ENCODE results near the gene PLCG2.
"Not testable (repeated sequence)": the region's sequence is repeated elsewhere in the genome, so short reads cannot be mapped to it uniquely, and the experiment has no call there.

Gene PLCG2

DNA sequence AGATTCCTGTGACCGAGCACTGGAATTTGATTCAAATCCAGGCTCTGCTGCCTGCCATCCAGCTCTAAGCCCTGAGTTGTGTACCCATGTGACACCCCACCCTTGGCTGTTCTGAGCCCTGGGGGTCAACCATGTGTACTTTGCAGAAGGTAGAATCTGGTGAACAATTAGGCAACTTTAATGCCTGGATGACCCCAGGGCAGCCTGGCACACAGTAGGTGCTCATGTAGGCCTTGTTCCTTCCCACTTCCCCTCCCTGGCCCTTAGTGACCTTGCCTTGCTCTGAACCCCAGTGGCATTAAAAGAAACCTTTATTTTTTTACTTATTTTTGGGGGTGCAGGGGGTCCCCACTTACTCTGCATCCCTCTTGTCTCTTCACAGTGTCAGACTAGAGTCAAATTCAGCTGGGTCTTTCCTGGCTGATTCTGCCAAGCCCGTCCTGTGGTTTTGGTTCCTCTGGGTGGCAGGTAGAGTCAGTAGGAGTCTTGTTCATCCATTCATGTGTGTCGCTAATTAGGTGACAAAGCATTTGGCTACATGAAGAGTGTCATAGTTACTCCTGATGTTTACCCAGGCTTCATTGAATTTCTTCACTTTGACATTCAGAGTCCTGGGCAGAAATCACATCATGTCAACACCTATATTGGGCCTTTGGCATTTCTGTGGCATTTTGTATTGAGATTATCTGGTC lies 89.1 kb downstream of the PLCG2 start:
- DNase-seq (ENCODE audit: low read depth, low spot score) = no peak
- H3K27ac ChIP-seq = no peak overlapping the region

DNA sequence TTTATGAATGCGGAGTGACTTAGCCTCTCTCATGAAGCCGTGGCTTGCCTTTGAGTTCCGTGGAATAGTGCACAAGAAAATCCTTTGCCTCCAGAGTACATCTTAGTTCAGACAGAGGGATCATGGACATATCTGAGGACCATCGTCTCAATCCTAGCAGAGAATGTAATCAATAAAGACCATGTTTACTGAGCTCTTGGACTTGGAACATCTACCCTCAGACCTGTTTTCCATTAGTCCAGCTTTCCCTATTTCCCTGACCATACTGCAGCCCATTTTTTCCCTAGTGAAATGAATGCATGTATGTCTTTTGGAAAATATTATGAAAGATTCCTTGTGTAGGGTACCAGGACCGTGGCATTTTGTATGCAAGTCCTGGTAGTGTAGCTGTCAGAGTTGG lies 90.2 kb downstream of the PLCG2 start:
- DNase-seq (ENCODE audit: low read depth, low spot score) = no peak
- H3K27ac ChIP-seq = no peak overlapping the region

GRCh38 chr16:81873206-81873605 lies 94.1 kb downstream of the PLCG2 start:
- DNase-seq (ENCODE audit: low read depth, low spot score) = no peak

DNA sequence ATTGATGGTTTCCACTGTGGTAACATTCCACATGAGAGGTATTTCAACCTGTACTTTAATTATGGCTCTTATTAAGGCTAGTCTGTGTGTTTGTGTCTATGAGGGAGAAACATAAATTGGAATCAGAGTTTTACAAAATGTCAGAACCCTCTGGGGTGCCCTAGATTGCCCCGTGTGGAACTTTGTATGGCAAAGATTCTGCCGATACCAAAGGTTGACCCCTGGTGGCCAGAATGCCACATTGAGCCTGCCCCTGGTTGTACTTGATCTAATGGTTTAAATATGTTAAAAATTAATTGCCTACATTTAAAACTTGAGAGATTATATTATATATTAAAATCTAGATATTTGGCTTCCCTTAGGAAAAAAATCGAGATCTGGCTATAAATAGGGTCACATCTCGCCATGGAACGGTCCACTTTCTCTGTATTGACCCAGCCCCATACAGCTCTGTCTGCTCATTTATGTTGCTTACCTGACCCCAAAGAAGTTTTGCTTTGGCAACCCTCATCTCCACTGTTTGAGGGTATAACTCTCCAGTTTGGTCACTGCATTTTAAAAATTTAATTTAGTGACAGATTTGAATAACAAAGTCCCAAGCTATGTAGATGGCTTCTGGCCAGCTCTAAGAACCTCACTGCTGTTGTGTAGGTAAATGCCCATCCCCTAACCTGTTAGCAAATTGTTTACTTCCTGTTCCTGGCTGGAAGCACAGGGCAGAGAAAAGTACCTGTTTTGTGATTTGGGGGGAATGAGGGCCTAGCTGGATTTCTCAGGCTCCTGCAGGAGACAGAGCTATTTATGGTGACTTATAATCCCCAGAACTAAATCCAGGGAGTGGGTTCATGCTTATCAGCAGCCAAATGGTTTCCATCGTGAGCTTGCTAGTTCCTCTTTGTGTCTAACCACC lies 95.0 kb downstream of the PLCG2 start:
- no peak overlapping the region for H3K27ac ChIP-seq
- DNase-seq (ENCODE audit: low read depth, low spot score) = no peak

More at GRCh38 chr16:81873206-81873605, 94.1 kb downstream of the PLCG2 start:
- H3K27ac ChIP-seq = no peak overlapping the region

DNA sequence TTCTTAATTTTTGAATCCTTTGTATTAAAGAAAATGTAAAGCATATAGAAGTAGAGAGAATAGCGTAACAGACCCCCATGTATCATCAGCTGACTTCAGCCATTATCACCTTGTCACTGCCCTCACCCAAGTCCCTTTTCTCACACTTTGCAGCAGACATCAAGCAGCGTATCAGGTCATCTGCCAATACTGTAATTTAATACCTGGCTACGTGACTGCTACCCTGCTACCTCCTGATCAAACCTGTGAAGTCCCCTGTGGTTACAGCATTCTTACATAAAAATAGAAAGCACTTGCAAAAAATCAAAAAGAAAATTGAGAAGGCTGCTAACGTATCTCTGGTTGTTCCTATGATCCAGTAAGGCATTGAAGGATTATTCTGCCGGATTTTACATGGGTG lies 96.4 kb downstream of the PLCG2 start:
- DNase-seq (ENCODE audit: low read depth, low spot score) = no peak
- no peak overlapping the region for H3K27ac ChIP-seq

- DNase-seq (ENCODE audit: low read depth, low spot score) = no peak
- H3K27ac ChIP-seq = no peak overlapping the region
Observed at GRCh38 chr16:81876273-81876900, 97.3 kb downstream of the PLCG2 start.

- DNase-seq (ENCODE audit: low read depth, low spot score) = not testable (repeated sequence)
Observed at GRCh38 chr16:81877490-81877889, 98.4 kb downstream of the PLCG2 start.

DNA sequence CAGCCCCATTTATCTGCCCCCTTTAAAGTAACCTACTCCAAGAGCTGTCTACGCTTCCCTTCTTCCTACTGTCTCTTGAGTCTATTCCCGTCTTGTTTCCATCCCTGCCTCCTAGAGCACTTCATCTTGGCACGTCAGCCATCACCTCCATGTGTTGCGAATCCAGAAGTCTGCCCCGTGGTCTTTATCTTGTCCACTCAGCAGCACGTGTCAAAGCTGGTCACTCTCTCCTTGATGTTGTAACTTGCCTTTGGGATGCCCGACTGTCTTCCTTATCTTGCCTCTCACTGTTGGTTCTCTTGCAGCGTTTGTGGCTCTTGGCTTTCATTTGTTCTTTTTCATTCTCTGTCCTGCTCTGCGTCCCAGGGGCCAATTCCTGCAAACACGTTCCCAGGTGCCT lies 99.4 kb downstream of the PLCG2 start:
- no peak for DNase-seq (ENCODE audit: low read depth, low spot score)
- H3K27ac ChIP-seq = no peak overlapping the region

More at GRCh38 chr16:81877490-81877889, 98.4 kb downstream of the PLCG2 start:
- H3K27ac ChIP-seq = not testable (repeated sequence)

DNA sequence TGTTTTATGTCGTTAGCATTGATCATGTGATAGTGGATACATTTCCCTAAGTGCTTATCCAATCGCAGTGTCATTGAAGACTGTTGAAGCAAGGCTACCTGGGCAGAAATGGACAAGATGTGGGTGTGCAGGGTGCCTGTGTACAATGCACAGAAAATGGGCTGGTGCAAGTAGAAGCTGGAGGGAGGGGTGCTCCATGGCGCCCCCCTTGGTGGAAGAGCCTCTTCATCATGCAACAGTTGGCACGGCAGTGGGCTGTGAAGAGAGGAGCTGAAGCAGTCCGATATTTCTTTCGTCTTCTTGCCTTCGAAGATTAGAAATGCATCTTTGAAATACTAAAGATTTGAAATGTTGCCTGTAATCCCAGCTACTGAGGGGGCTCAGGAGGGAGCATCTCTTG lies 100.5 kb downstream of the PLCG2 start:
- no peak for DNase-seq (ENCODE audit: low read depth, low spot score)
- no peak overlapping the region for H3K27ac ChIP-seq

GRCh38 chr16:81880816-81881215 lies 101.7 kb downstream of the PLCG2 start:
- DNase-seq (ENCODE audit: low read depth, low spot score) = no peak

GRCh38 chr16:81881228-81881627 lies 102.1 kb downstream of the PLCG2 start:
- no peak for DNase-seq (ENCODE audit: low read depth, low spot score)
- no peak overlapping the region for H3K27ac ChIP-seq

More at GRCh38 chr16:81880816-81881215, 101.7 kb downstream of the PLCG2 start:
- no peak overlapping the region for H3K27ac ChIP-seq

DNA sequence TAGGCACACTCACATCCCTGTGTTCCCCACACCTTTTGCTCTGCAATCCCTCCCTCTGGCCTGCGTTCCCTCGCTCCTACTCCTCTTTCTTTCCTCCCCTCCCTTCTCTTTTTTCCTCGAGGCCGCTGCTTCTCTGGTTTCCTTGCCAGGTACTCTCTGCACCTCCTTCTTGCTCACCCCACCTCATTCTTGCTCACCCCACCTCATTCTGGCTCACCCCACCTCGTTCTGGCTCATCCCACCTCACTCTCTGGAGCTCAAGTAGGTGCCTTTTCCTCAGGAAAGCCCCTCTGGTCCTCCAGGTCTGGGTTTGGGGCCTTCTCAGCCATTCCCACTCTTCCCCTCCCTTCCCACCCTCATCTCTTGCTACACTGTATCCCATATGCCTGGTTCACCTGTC lies 103.5 kb downstream of the PLCG2 start:
- H3K27ac ChIP-seq = no peak overlapping the region
- DNase-seq (ENCODE audit: low read depth, low spot score) = no peak

DNA sequence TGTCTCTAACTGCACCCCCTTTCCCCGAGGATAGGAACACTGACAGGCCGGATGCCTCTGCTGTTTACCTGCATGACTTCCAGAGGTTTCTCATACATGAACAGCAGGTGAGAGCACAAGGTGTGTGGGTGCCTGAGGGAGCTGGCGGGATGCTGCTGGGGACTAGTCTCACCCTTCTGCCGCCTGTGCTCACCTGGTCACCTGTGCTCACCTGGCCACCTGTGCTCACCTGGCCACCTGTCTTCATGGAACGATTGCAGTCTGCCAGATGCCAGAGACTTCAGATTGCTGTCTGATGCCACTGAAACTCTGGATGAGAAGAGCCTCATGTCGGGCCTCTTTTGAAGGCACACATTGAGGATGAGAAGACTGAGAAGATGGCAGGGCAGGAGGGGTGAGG lies 104.1 kb downstream of the PLCG2 start:
- DNase-seq (ENCODE audit: low read depth, low spot score) = no peak
- H3K27ac ChIP-seq = no peak overlapping the region

DNA sequence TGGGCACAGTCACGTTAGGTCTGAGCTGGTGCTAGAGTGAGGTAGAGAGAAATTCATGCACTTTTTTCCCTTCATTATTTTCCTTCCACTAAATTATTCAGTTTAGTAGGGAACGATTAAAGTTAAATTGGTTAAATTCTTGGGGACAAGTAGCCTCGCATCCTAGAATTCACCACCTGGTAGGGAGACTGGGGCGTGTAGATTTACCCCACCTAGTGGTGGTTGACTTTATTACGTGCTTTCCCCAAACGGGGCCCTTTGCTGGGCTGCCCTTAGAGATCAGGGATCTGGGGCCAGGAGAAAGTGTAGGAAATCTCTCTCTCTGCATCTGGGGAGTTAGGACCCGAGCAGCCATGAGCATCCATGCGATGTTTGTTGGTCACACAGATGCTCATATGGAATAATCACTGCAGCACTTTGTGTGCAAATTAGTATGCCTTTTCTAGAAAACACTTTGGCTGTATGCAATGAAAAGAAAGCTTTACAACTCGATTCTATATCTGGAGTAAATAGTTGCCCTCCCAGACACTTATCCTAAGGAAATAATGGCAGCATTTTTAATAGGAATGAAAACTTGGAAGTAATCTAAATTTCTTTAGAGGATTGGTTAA lies 107.0 kb downstream of the PLCG2 start:
- DNase-seq (ENCODE audit: low read depth, low spot score) = no peak
- no peak overlapping the region for H3K27ac ChIP-seq

GRCh38 chr16:81888520-81889394 lies 109.7 kb downstream of the PLCG2 start:
- no peak for DNase-seq (ENCODE audit: low read depth, low spot score)
- no peak overlapping the region for H3K27ac ChIP-seq

DNA sequence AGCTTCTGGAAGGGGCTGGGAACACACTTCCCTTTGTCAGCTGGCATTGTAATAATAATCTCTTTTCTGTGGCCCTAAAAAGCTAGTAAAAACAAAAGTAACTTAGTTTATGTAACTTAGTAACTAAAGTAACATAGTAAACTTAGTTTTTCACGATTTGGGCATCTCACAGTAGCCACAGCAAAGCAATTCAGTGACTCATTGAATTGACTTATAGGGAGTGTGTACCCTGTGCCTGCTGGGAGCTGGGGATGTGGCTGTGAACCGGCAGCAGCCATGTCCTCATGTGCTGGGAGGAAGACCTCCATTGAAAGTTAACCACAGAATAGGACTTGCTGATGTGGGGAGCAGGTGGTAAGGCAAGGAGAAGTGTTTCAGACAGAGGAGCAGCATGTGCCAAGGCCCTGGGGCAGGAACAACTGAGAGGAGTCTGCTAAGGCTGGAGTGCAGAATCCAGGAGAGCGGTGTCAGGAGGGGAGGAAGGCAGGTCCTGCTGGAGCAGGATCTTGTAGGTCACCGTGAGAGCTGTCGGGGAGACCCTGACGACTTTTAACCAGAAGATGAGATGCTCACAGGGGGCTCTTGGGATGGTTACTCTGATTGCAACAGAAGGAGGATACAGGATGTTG lies 112.8 kb downstream of the PLCG2 start:
- DNase-seq (ENCODE audit: low read depth, low spot score) = no peak
- H3K27ac ChIP-seq = no peak overlapping the region

DNA sequence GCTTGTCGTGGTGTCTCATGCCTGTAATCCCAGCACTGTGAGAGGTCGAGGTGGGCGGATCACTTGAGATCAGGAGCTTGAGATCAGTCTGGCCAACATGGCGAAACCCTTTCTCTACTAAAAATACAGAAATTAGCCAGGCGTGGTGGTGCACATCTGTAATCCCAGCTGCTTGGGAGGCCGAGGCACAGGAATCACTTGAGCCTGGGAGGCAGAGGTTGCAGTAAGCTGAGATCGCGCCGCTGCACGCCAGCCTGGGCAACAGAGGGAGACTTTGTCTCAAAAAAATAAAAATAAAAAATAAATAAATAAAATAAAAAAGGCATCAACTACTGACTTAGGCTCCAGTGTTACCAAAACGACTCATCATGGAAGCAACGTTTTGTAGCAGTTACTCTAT lies 115.5 kb downstream of the PLCG2 start:
- no peak overlapping the region for H3K27ac ChIP-seq
- no peak for DNase-seq (ENCODE audit: low read depth, low spot score)

DNA sequence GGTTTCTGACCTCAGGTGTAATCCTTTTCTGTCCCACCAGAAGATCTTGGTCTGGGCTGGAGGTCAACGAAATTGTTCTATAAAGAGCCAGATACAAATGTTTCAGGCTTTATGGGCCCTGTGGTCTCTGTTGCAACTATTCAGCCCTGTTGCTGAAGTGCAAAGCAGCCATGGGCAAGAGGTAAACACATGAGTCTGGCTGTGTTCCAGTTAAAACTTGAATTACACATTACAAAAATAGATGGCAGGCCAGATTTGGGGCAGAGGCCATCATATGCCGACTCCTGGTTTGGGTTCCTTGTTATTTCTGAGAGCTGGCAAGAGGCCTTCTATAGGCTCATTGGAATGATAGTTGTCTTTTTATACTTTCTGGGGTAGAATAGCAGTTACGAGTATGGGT lies 117.8 kb downstream of the PLCG2 start:
- no peak overlapping the region for H3K27ac ChIP-seq
- DNase-seq (ENCODE audit: low read depth, low spot score) = no peak

GRCh38 chr16:81899601-81900000 lies 120.5 kb downstream of the PLCG2 start:
- no peak overlapping the region for H3K27ac ChIP-seq
- DNase-seq (ENCODE audit: low read depth, low spot score) = no peak

Data from epithelial cell of prostate (primary cell).